GM18868 (cell line): ENCODE results near the gene C1QTNF1.

Experiments used
- ATAC-seq: cut with Tn5 transposase; IDR thresholded peaks from one replicate; pipeline ENCODE4 v1.9.1; 2021; ENCODE audit warnings: mild to moderate bottlenecking, moderate library complexity; ENCODE audit not compliant: unreplicated experiment

Gene C1QTNF1

GRCh38 chr17:79039171-79039570 is 15.2 kb downstream of the C1QTNF1 start:
- ATAC-seq = no peak

GRCh38 chr17:79039886-79040285 is 15.9 kb downstream of the C1QTNF1 start:
- ATAC-seq = no peak

GRCh38 chr17:79041041-79041570 is 17.1 kb downstream of the C1QTNF1 start:
- ATAC-seq = no peak

- ATAC-seq = no peak
Observed at GRCh38 chr17:79041723-79042420, 17.9 kb downstream of the C1QTNF1 start.

GRCh38 chr17:79042421-79043190 is 18.6 kb downstream of the C1QTNF1 start:
- no peak for ATAC-seq

GRCh38 chr17:79043191-79043930 is 19.4 kb downstream of the C1QTNF1 start:
- ATAC-seq = no peak

- ATAC-seq = no peak
Observed at GRCh38 chr17:79043931-79044320, 20.0 kb downstream of the C1QTNF1 start.

- no peak for ATAC-seq
Observed at GRCh38 chr17:79044462-79044861, 20.5 kb downstream of the C1QTNF1 start.

GRCh38 chr17:79045001-79045729 is 21.2 kb downstream of the C1QTNF1 start:
- ATAC-seq = no peak

GRCh38 chr17:79045842-79046196 is 21.9 kb downstream of the C1QTNF1 start:
- no peak for ATAC-seq

- ATAC-seq = no peak
Observed at GRCh38 chr17:79046197-79046915, 22.4 kb downstream of the C1QTNF1 start.

GRCh38 chr17:79046916-79047280 is 22.9 kb downstream of the C1QTNF1 start:
- no peak for ATAC-seq

GRCh38 chr17:79047291-79047920 is 23.4 kb downstream of the C1QTNF1 start:
- no peak for ATAC-seq

- ATAC-seq = no peak
Observed at GRCh38 chr17:79047923-79048825, 24.2 kb downstream of the C1QTNF1 start.

GRCh38 chr17:79048826-79049755 is 25.1 kb downstream of the C1QTNF1 start:
- ATAC-seq = no peak

- no peak for ATAC-seq
Observed at GRCh38 chr17:79049821-79050220, 25.9 kb downstream of the C1QTNF1 start.

- ATAC-seq = no peak
Observed at GRCh38 chr17:79050551-79050950, 26.6 kb downstream of the C1QTNF1 start.

GRCh38 chr17:79051306-79051705 is 27.3 kb downstream of the C1QTNF1 start:
- no peak for ATAC-seq
